GM13977 (cell line): Measurements from ENCODE around the gene PSMA5.
"Not testable (repeated sequence)": the region's sequence is repeated elsewhere in the genome, so short reads cannot be mapped to it uniquely, and the experiment has no call there.

Experiments
- DNase-seq: peaks from one replicate; pipeline ENCODE4 v3.0.0; 2012; ENCODE audit warnings: low spot score
- CTCF ChIP-seq: IDR thresholded peaks from 2 replicates; pipeline ENCODE4 v1.5.1; 2012; ENCODE audit warnings: mild to moderate bottlenecking, control low read depth; ENCODE audit not compliant: insufficient read depth; ENCODE audit errors: extremely low read depth, missing control alignments
- in situ Hi-C: fragments of 300-500 bp; cut with MboI; formaldehyde crosslinking; loops from one replicate; pipeline ENCODE4 v1.12.0; 2022; ENCODE audit warnings: low sequenced_read_pairs, low pct_unique_long_range_greater_than_20kb, mixed read lengths, inconsistent platforms; ENCODE audit not compliant: unreplicated experiment

Gene PSMA5

GRCh38 chr1:109396871-109397580 lies 29.2 kb downstream of the PSMA5 start:
- in situ Hi-C loops: loop anchor here (5.0 kb wide), 1 partner anchor 105 kb away; no protein-coding TSS in a partner anchor
- no peak for DNase-seq
- no peak for TF ChIP-seq CTCF

GRCh38 chr1:109396513-109396839 lies 29.8 kb downstream of the PSMA5 start:
- no peak for TF ChIP-seq CTCF
- in situ Hi-C loops: loop anchor here (5.0 kb wide), 1 partner anchor 104 kb away; no protein-coding TSS in a partner anchor
- no peak for DNase-seq

- in situ Hi-C loops: loop anchor here (5.0 kb wide), 1 partner anchor 104 kb away; no protein-coding TSS in a partner anchor
- DNase-seq: no peak
- no peak for TF ChIP-seq CTCF
Measured at GRCh38 chr1:109395602-109396512, 30.4 kb downstream of the PSMA5 start.

- in situ Hi-C loops: loop anchor here (5.0 kb wide), 1 partner anchor 103 kb away; no protein-coding TSS in a partner anchor
Measured at GRCh38 chr1:109395282-109395599, 31.0 kb downstream of the PSMA5 start.

GRCh38 chr1:109394591-109395281 lies 31.5 kb downstream of the PSMA5 start:
- in situ Hi-C loops: loop anchor here (5.0 kb wide), 1 partner anchor 102 kb away; no protein-coding TSS in a partner anchor
- no peak for DNase-seq
- TF ChIP-seq CTCF: no peak

More at GRCh38 chr1:109395282-109395599, 31.0 kb downstream of the PSMA5 start:
- DNase-seq: not testable (repeated sequence)

- TF ChIP-seq CTCF: no peak
- DNase-seq: no peak
- in situ Hi-C loops: no loop called here
Measured at GRCh38 chr1:109393617-109394233, 32.5 kb downstream of the PSMA5 start.
